H1 (cell line): ENCODE data around the gene ELOF1. TPM values are rescaled to one million over a fixed set of nuclear protein-coding genes. Genes with fewer than 3 reads are reported as not detected.

Source experiments
- CTCF ChIA-PET: fragments of 300-600 bp; sonication (Branson Sonifier 250); formaldehyde crosslinking; loops from one replicate; lab custom pipeline; 2021; ENCODE audit not compliant: partially characterized antibody; lab: Charles Lee
- POLR2A ChIA-PET: fragments of 300-600 bp; sonication (Branson Sonifier 250); formaldehyde crosslinking; loops from one replicate; lab custom pipeline; 2021; ENCODE audit warnings: inconsistent platforms; ENCODE audit not compliant: partially characterized antibody; lab: Charles Lee
- DNase-seq, 2 experiments: peaks; one replicate each; pipeline versions ENCODE4 v3.0.0 to v3.0.0-alpha.2; 2010 to 2022; ENCODE audit warnings: low spot score in 2 of 2, low read depth in 1 of 2, mixed read lengths in 1 of 2
- FAIRE-seq: peaks from 2 replicates; lab custom pipeline; 2011; peaks lifted over from hg19 to GRCh38; lab: Jason Lieb, UNC
- H2AFZ ChIP-seq: 2 replicates; pipeline ENCODE4 v1.8.1; 2012; ENCODE audit warnings: low read length, inconsistent platforms
- H2AK5ac ChIP-seq: 2 replicates; pipeline ENCODE4 v1.6.1; 2013; ENCODE audit warnings: low read depth, low read length
- H2BK120ac ChIP-seq: replicated peaks from 2 replicates; pipeline ENCODE3; 2013; ENCODE audit warnings: low read depth, low read length, inconsistent platforms
- H2BK12ac ChIP-seq: 2 replicates; pipeline ENCODE4 v1.6.1; 2013; ENCODE audit warnings: low read depth, low read length
- H2BK15ac ChIP-seq: 2 replicates; pipeline ENCODE4 v1.6.1; 2013; ENCODE audit warnings: low read length
- H2BK20ac ChIP-seq: 2 replicates; pipeline ENCODE4 v1.6.1; 2013; ENCODE audit warnings: low read length
- H2BK5ac ChIP-seq: 2 replicates; pipeline ENCODE4 v1.6.1; 2013; ENCODE audit warnings: low read depth, low read length
- H3K14ac ChIP-seq: 2 replicates; pipeline ENCODE4 v1.6.1; 2013; ENCODE audit warnings: inconsistent platforms; ENCODE audit not compliant: insufficient read length
- H3K18ac ChIP-seq: 2 replicates; pipeline ENCODE4 v1.6.1; 2013; ENCODE audit warnings: low read length; ENCODE audit errors: extremely low read depth
- H3K23ac ChIP-seq: 2 replicates; pipeline ENCODE4 v1.6.1; 2013; ENCODE audit warnings: inconsistent platforms; ENCODE audit not compliant: insufficient read length
- H3K23me2 ChIP-seq: 2 replicates; pipeline ENCODE4 v1.6.1; 2013; ENCODE audit warnings: low read depth, low read length
- H3K27ac ChIP-seq: 2 replicates; pipeline ENCODE4 v1.6.1; 2011; ENCODE audit warnings: low read depth, low read length, inconsistent platforms
- H3K27me3 ChIP-seq, 4 experiments: replicated peaks in 1 of 4; 1 replicate in 1 of 4; 2 replicates in 3 of 4; pipeline versions ENCODE4 v1.6.1 to v1.8.1; 2011 to 2013; ENCODE audit warnings: low read length in 3 of 4, mild to moderate bottlenecking in 3 of 4, inconsistent platforms in 2 of 4, mixed read lengths in 2 of 4, moderate library complexity in 1 of 4; ENCODE audit not compliant: control insufficient read depth in 3 of 4, insufficient read depth in 3 of 4; ENCODE audit errors: extremely low read depth in 1 of 4
- H3K36me3 ChIP-seq, 4 experiments: 2 replicates each; pipeline versions ENCODE4 v1.6.1 to v1.8.1; 2011 to 2013; ENCODE audit warnings: mild to moderate bottlenecking in 4 of 4, low read length in 3 of 4, moderate library complexity in 2 of 4, control low read depth in 1 of 4, inconsistent platforms in 1 of 4; ENCODE audit not compliant: insufficient read depth in 4 of 4, control insufficient read depth in 2 of 4
- H3K4ac ChIP-seq: replicated peaks from 2 replicates; pipeline ENCODE3; 2013; ENCODE audit warnings: low read length, low read depth, mixed read lengths, inconsistent platforms; ENCODE audit not compliant: insufficient read length
- H3K4me1 ChIP-seq, 4 experiments: replicated peaks in 1 of 4; 1 replicate in 1 of 4; 2 replicates in 3 of 4; pipeline versions ENCODE4 v1.6.1 to v1.8.1; 2011 to 2013; ENCODE audit warnings: low read length in 3 of 4, inconsistent platforms in 2 of 4, mixed read lengths in 1 of 4; ENCODE audit not compliant: insufficient read depth in 4 of 4, control insufficient read depth in 3 of 4
- H3K4me2 ChIP-seq, 2 experiments: 2 replicates each; pipeline versions ENCODE4 v1.6.1 to v1.8.1; 2011 to 2013; ENCODE audit warnings: low read depth in 2 of 2, low read length in 2 of 2, control low read depth in 1 of 2, inconsistent platforms in 1 of 2, mild to moderate bottlenecking in 1 of 2; ENCODE audit not compliant: insufficient read depth in 1 of 2
- H3K4me3 ChIP-seq, 4 experiments: fragments of 200-600, 300-600 bp in 1 of 4; sonication (generic), shearing (Covaris generic), sonication (Bioruptor Twin) in 1 of 4; 2 replicates each; pipeline versions ENCODE4 v1.5.1 to v1.8.1; 2011 to 2016; ENCODE audit warnings: low read length in 4 of 4, low read depth in 3 of 4, control low read depth in 2 of 4, inconsistent platforms in 2 of 4, mild to moderate bottlenecking in 2 of 4, mixed read lengths in 1 of 4, moderate library complexity in 1 of 4; ENCODE audit not compliant: insufficient read depth in 2 of 4; ENCODE audit errors: extremely low read depth in 1 of 4
- H3K56ac ChIP-seq: replicated peaks from 2 replicates; pipeline ENCODE3; 2013; ENCODE audit warnings: low read depth, mild to moderate bottlenecking, mixed read lengths, low read length, inconsistent platforms; ENCODE audit not compliant: insufficient read length
- H3K79me1 ChIP-seq: 2 replicates; pipeline ENCODE4 v1.6.1; 2013; ENCODE audit warnings: low read depth, low read length, control low read depth
- H3K79me2 ChIP-seq, 2 experiments: 2 replicates each; pipeline versions ENCODE4 v1.6.1 to v1.8.1; 2012 to 2013; ENCODE audit warnings: low read length in 2 of 2, mild to moderate bottlenecking in 2 of 2, inconsistent platforms in 1 of 2; ENCODE audit not compliant: insufficient read depth in 2 of 2, control insufficient read depth in 1 of 2
- H3K9ac ChIP-seq, 4 experiments: replicated peaks in 1 of 4; 1 replicate in 1 of 4; 2 replicates in 3 of 4; pipeline versions ENCODE4 v1.6.1 to v1.8.1; 2011 to 2013; ENCODE audit warnings: low read depth in 3 of 4, low read length in 3 of 4, control low read depth in 2 of 4, mild to moderate bottlenecking in 2 of 4, moderate library complexity in 2 of 4, inconsistent platforms in 1 of 4; ENCODE audit errors: extremely low read depth in 1 of 4
- H3K9me3 ChIP-seq, 2 experiments: 2 replicates each; pipeline versions ENCODE4 v1.6.1 to v1.8.1; 2012 to 2013; ENCODE audit warnings: mild to moderate bottlenecking in 2 of 2, moderate library complexity in 2 of 2, control low read depth in 1 of 2, inconsistent platforms in 1 of 2, low read depth in 1 of 2, low read length in 1 of 2, mixed read lengths in 1 of 2; ENCODE audit not compliant: insufficient read depth in 2 of 2
- H4K20me1 ChIP-seq, 2 experiments: replicated peaks in 1 of 2; 2 replicates each; pipeline versions ENCODE3 to v1.8.1; 2011 to 2013; ENCODE audit warnings: inconsistent platforms in 2 of 2, low read length in 2 of 2, mild to moderate bottlenecking in 1 of 2; ENCODE audit not compliant: insufficient read depth in 2 of 2, control insufficient read depth in 1 of 2
- H4K5ac ChIP-seq: 2 replicates; pipeline ENCODE4 v1.6.1; 2013; ENCODE audit warnings: low read length, low read depth, mixed read lengths, inconsistent platforms; ENCODE audit not compliant: insufficient read length
- H4K8ac ChIP-seq: 2 replicates; pipeline ENCODE4 v1.8.0; 2013; ENCODE audit warnings: mild to moderate bottlenecking, moderate library complexity, low read length, inconsistent platforms; ENCODE audit not compliant: insufficient read depth; ENCODE audit errors: extremely low read depth
- H4K91ac ChIP-seq: replicated peaks from 2 replicates; pipeline ENCODE3; 2013; ENCODE audit warnings: low read length, mixed read lengths, inconsistent platforms; ENCODE audit not compliant: insufficient read length
- ASH2L ChIP-seq: fragments of 200-600, 300-600 bp; sonication (generic); IDR thresholded peaks from one replicate; pipeline ENCODE4 v1.7.1; 2017; ENCODE audit warnings: low read length
- ATF2 ChIP-seq: IDR thresholded peaks from 2 replicates; pipeline ENCODE4 v1.6.1; 2012; ENCODE audit warnings: low read length, inconsistent platforms
- ATF3 ChIP-seq: IDR thresholded peaks from 2 replicates; pipeline ENCODE4 v1.6.1; 2011; ENCODE audit warnings: low read depth, mild to moderate bottlenecking, low read length; ENCODE audit not compliant: insufficient read depth
- CBX5 ChIP-seq: fragments of 300-800, 300-1000 bp; sonication (generic); IDR thresholded peaks from 2 replicates; pipeline ENCODE4 v1.7.1; 2016; ENCODE audit warnings: antibody characterized with exemption, low read length, low read depth
- CTBP2 ChIP-seq: IDR thresholded peaks from 2 replicates; pipeline ENCODE4 v1.7.0; 2011; ENCODE audit warnings: borderline replicate concordance, mild to moderate bottlenecking, moderate library complexity, mixed read lengths, low read length; ENCODE audit not compliant: insufficient read depth, insufficient read length
- CTCF ChIP-seq, 3 experiments: IDR thresholded peaks; 1 replicate in 2 of 3; 2 replicates in 1 of 3; pipeline versions ENCODE4 v1.5.1 to v1.6.1; 2011; ENCODE audit warnings: low read length in 3 of 3, mild to moderate bottlenecking in 3 of 3, inconsistent platforms in 2 of 3, low read depth in 1 of 3, moderate library complexity in 1 of 3; ENCODE audit not compliant: insufficient read depth in 1 of 3; ENCODE audit errors: control extremely low read depth in 1 of 3
- JUN ChIP-seq: IDR thresholded peaks from 2 replicates; pipeline ENCODE4 v1.6.1; 2011; ENCODE audit warnings: low read depth, mild to moderate bottlenecking, improper control_type of control experiment, low read length
- NRF1 ChIP-seq: IDR thresholded peaks from 2 replicates; pipeline ENCODE4 v1.6.1; 2011; ENCODE audit warnings: mild to moderate bottlenecking, low read depth, low read length, improper control_type of control experiment
- YY1 ChIP-seq: IDR thresholded peaks from 2 replicates; pipeline ENCODE4 v1.6.1; 2011; ENCODE audit warnings: low read depth, mild to moderate bottlenecking, low read length
- WGBS, 2 experiments: shearing (Covaris generic) in 1 of 2; methylation state at CpG; one replicate each; pipeline versions ENCODE4 v1.1.6 to v1.1.7; 2013 to 2015; ENCODE audit warnings: low lambda C conversion rate in 2 of 2, mixed read lengths in 2 of 2, inconsistent platforms in 1 of 2, low coverage in 1 of 2, missing lambda C conversion rate in 1 of 2; ENCODE audit not compliant: insufficient replicate concordance in 2 of 2, insufficient coverage in 1 of 2, insufficient read length in 1 of 2; ENCODE audit errors: extremely low coverage in 1 of 2, missing lambda C conversion rate in 1 of 2; 5-methylcytosine and 5-hydroxymethylcytosine counted together
- polyA plus RNA-seq, 7 experiments: library from polyadenylated mRNA; depleted of rRNA in 3 of 7; stranded (reverse) in 5 of 7; unstranded in 2 of 7; fragments of >200 nt in 5 of 7; fragments of 200-250 nt in 2 of 7; gene quantifications; 1 replicate in 5 of 7; 2 replicates in 1 of 7; 4 replicates in 1 of 7; pipeline versions ENCODE4 v1.2.1 to v1.2.3, GENCODE V29; 2011 to 2013; ENCODE audit warnings: missing spikeins in 2 of 7, mixed read lengths in 2 of 7
- total RNA-seq: library from RNA; stranded (reverse); fragmentation: NEBNext Ultra II Directional; extraction: Animal tissue kit (Norgen Biotek cat#: 25700); gene quantifications from 2 replicates; pipeline ENCODE4 v1.2.1, GENCODE V29; 2021

The ELOF1 gene
- total and polyA plus RNA-seq, 2 of the 8 experiments (the other 6 are each of a cell fraction or from before 2014, with no cell fraction given) = 84.2 to 101 TPM

- Histone ChIP-seq H3K4me3 (no peak overlapping the region), H2BK15ac (no peak overlapping the region), H3K79me1 (no peaks in the 10 kb centered on the region), H3K4me1 (peaks cover 0 to 10% (median 6%) of the 10 kb centered on the region in 4 experiments; a peak in 4 of 7 replicates), H4K20me1 (no peaks in the 10 kb centered on the region), H3K4me2 (no peak overlapping the region), H3K36me3 (no peaks in the 10 kb centered on the region), H4K91ac (no peak overlapping the region), H3K56ac (no peak overlapping the region), H3K9me3 (no peaks in the 10 kb centered on the region), H2BK20ac (no peak overlapping the region), H2BK5ac (no peak overlapping the region), H2AFZ (no peak overlapping the region), H3K79me2 (no peaks in the 10 kb centered on the region), H3K23ac (no peak overlapping the region), H3K4ac (no peak overlapping the region), H3K14ac (no peak overlapping the region), H3K18ac (no peak overlapping the region), H2BK120ac (no peak overlapping the region), H4K5ac (no peak overlapping the region), H3K9ac (no peak overlapping the region), H3K27ac (no peak overlapping the region), H3K27me3 (peaks cover 0 to 10% (median 6%) of the 10 kb centered on the region in 4 experiments; a peak in 5 of 7 replicates), H4K8ac (no peak overlapping the region), H3K23me2 (peaks cover 6% of the 10 kb centered on the region; the same call in 1 of the 2 replicates), H2AK5ac (no peak overlapping the region), H2BK12ac (no peak overlapping the region)
- FAIRE-seq (no peak), DNase-seq (no peak)
- CTCF ChIA-PET = interaction anchor here (0.6 to 3.0 kb wide), 7 partner anchors 8 to 32 kb away, joined by 3 to 8 read pairs (median 4); no protein-coding TSS in a partner anchor
- POLR2A ChIA-PET = interaction anchor here (2.1 kb wide), 1 partner anchor 22 kb away, joined by 8 read pairs; the partner anchor contains the start of gene ELOF1
- WGBS, 2 experiments = 76% methylated on average over 3 of the region's 3 CpGs; no CpG with 5 or more reads in 1 of the 2 experiments
- TF ChIP-seq YY1 = no peak
- TF ChIP-seq ATF3 = no peak
- no peak for TF ChIP-seq CBX5
- TF ChIP-seq ATF2 = no peak
- no peak for TF ChIP-seq ASH2L
- TF ChIP-seq JUN = no peak
- no peak for TF ChIP-seq CTBP2
- no peak for TF ChIP-seq CTCF (IDR thresholded peaks at IDR 0.05; ENCODE audit: control extremely low read depth in 1 of 3, insufficient read depth in 1 of 3, low read depth in 1 of 3, low read length in 3 of 3)
- no peak for TF ChIP-seq NRF1
These were observed 22.7 kb upstream of the ELOF1 start for GRCh38 chr19:11581740-11582139.
